Endodermal cell (in vitro differentiated cells): ENCODE results near the gene A1CF. TPM values are rescaled to one million over a fixed set of nuclear protein-coding genes. Genes with fewer than 3 reads are reported as not detected.

ENCODE experiments used
- DNase-seq: peaks from one replicate; pipeline ENCODE4 v3.0.0-alpha.2; 2017
- H3K27ac ChIP-seq: 2 replicates; pipeline ENCODE4 v1.5.1; 2013; ENCODE audit warnings: mild to moderate bottlenecking, low read depth, low read length, moderate library complexity
- H3K27me3 ChIP-seq: 2 replicates; pipeline ENCODE4 v1.6.1; 2013; ENCODE audit warnings: mild to moderate bottlenecking, low read length, moderate library complexity; ENCODE audit not compliant: insufficient read depth, control insufficient read depth, poor library complexity, severe bottlenecking
- H3K36me3 ChIP-seq: 2 replicates; pipeline ENCODE4 v1.7.0; 2013; ENCODE audit warnings: mild to moderate bottlenecking, low read length, moderate library complexity; ENCODE audit not compliant: control insufficient read depth, insufficient read depth
- H3K4me1 ChIP-seq: one replicate; pipeline ENCODE4 v1.7.0; 2013; ENCODE audit warnings: low read length; ENCODE audit not compliant: control insufficient read depth, insufficient read depth
- H3K4me3 ChIP-seq: 2 replicates; pipeline ENCODE4 v1.5.1; 2013; ENCODE audit warnings: mild to moderate bottlenecking, low read length, moderate library complexity
- H3K9ac ChIP-seq: 2 replicates; pipeline ENCODE4 v1.6.1; 2013; ENCODE audit warnings: mild to moderate bottlenecking, low read length, moderate library complexity; ENCODE audit not compliant: poor library complexity, severe bottlenecking; ENCODE audit errors: extremely low read depth
- H3K9me3 ChIP-seq: 2 replicates; pipeline ENCODE4 v1.6.1; 2013; ENCODE audit warnings: mild to moderate bottlenecking, low read length, moderate library complexity; ENCODE audit not compliant: control insufficient read depth
- H3K27ac Mint-ChIP-seq: 2 replicates; pipeline ENCODE4 v1.8.0; 2020; ENCODE audit warnings: mixed read lengths
- H3K27me3 Mint-ChIP-seq: 2 replicates; pipeline ENCODE4 v1.8.0; 2021; ENCODE audit warnings: mild to moderate bottlenecking, mixed read lengths; ENCODE audit not compliant: insufficient read depth
- H3K36me3 Mint-ChIP-seq: 2 replicates; pipeline ENCODE4 v1.8.0; 2020; ENCODE audit warnings: low read depth, mixed read lengths
- H3K4me1 Mint-ChIP-seq: 2 replicates; pipeline ENCODE4 v1.8.0; 2020; ENCODE audit warnings: mixed read lengths
- H3K4me3 Mint-ChIP-seq: 2 replicates; pipeline ENCODE4 v1.8.0; 2020; ENCODE audit warnings: mild to moderate bottlenecking, moderate library complexity, mixed read lengths
- H3K9me3 Mint-ChIP-seq: 2 replicates; pipeline ENCODE4 v1.8.0; 2020; ENCODE audit warnings: mild to moderate bottlenecking, mixed read lengths
- CTCF ChIP-seq: fragments of 200-600 bp; sonication (generic); conservative IDR thresholded peaks from 2 replicates; pipeline ENCODE4 v1.5.0; 2021; ENCODE audit warnings: antibody characterized with exemption, mild to moderate bottlenecking
- WGBS, 2 experiments: methylation state at CpG; one replicate each; pipeline versions ENCODE4 v1.1.5 to v1.1.7; 2013; ENCODE audit warnings: missing lambda C conversion rate in 2 of 2, mixed read lengths in 1 of 2; ENCODE audit not compliant: insufficient coverage in 1 of 2, insufficient read length in 1 of 2; 5-methylcytosine and 5-hydroxymethylcytosine counted together
- total RNA-seq, 2 donors: library from RNA; stranded (reverse); fragmentation: NEBNext Ultra II Directional in 1 of 2; extraction: Animal tissue kit (Norgen Biotek cat#: 25700) in 1 of 2; gene quantifications; 2 replicates in 1 of 2; 3 replicates in 1 of 2; pipeline ENCODE4 v1.2.1, GENCODE V29; 2021

A1CF gene
- total RNA-seq, 2 donors from 2014 or later = 0.33 to 1.9 TPM

GRCh38 chr10:50866317-50866716 is 19.1 kb downstream of the A1CF start:
- WGBS, 2 experiments = 93 to 100% methylated on average over 2 of the region's 2 CpGs
- Histone ChIP-seq H3K36me3 (no peaks in the 10 kb centered on the region), H3K4me3 (no peak overlapping the region), H3K27ac (no peak overlapping the region), H3K27me3 (no peaks in the 10 kb centered on the region), H3K4me1 (no peaks in the 10 kb centered on the region), H3K9me3 (no peaks in the 10 kb centered on the region), H3K9ac (no peak overlapping the region)
- Mint-ChIP-seq H3K27me3 (no peaks in the 10 kb centered on the region), H3K4me1 (no peaks in the 10 kb centered on the region), H3K4me3 (no peak overlapping the region), H3K27ac (no peak overlapping the region), H3K36me3 (no peaks in the 10 kb centered on the region), H3K9me3 (no peaks in the 10 kb centered on the region)
- TF ChIP-seq CTCF = no peak
- no peak for DNase-seq

DNA sequence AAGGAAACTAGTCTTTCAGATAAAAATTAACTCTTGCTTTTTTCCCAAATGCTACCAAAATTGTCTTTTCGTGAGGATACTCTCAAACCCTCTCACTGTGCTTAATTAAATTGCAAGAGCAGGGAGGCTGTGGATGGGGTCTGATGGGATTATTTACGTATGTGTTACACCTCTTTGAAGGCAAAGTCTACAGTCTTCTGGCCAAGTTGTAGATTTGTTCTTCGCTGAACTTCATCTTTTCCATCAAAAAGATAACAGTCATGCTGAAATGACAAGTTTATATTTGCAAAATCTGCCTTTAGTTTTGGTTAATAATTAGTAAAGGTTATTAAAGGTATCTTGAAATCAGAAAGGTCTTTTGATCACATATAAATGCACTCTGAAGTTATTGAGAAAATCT is 22.7 kb downstream of the A1CF start:
- H3K4me3 Mint-ChIP-seq = no peak overlapping the region
- no peaks in the 10 kb centered on the region for H3K27me3 ChIP-seq
- H3K36me3 Mint-ChIP-seq = no peaks in the 10 kb centered on the region
- no peak overlapping the region for H3K9ac ChIP-seq
- H3K36me3 ChIP-seq = no peaks in the 10 kb centered on the region
- H3K27ac ChIP-seq = no peak overlapping the region
- H3K27me3 Mint-ChIP-seq = no peaks in the 10 kb centered on the region
- no peaks in the 10 kb centered on the region for H3K9me3 Mint-ChIP-seq
- H3K4me3 ChIP-seq = no peak overlapping the region
- peaks cover 5% of the 10 kb centered on the region for H3K4me1 ChIP-seq
- no peak for TF ChIP-seq CTCF
- peaks cover 3% of the 10 kb centered on the region for H3K4me1 Mint-ChIP-seq
- WGBS, 2 experiments = 90 to 100% methylated on average over 1 to 3 of the region's 3 CpGs
- no peak overlapping the region for H3K27ac Mint-ChIP-seq
- no peaks in the 10 kb centered on the region for H3K9me3 ChIP-seq
- no peak for DNase-seq

- no peak for TF ChIP-seq CTCF
- DNase-seq = no peak
- H3K4me1 ChIP-seq = peaks cover 11% of the 10 kb centered on the region
- no peaks in the 10 kb centered on the region for H3K27me3 ChIP-seq
- H3K4me1 Mint-ChIP-seq = peaks cover 14% of the 10 kb centered on the region
- no peak overlapping the region for H3K27ac Mint-ChIP-seq
- no peaks in the 10 kb centered on the region for H3K36me3 Mint-ChIP-seq
- H3K9me3 Mint-ChIP-seq = no peaks in the 10 kb centered on the region
- no peak overlapping the region for H3K4me3 ChIP-seq
- H3K9ac ChIP-seq = no peak overlapping the region
- H3K27me3 Mint-ChIP-seq = no peaks in the 10 kb centered on the region
- no peaks in the 10 kb centered on the region for H3K36me3 ChIP-seq
- no peak overlapping the region for H3K27ac ChIP-seq
- no peak overlapping the region for H3K4me3 Mint-ChIP-seq
- H3K9me3 ChIP-seq = no peaks in the 10 kb centered on the region
Observed at GRCh38 chr10:50861370-50861769, 24.1 kb downstream of the A1CF start.
